22Rv1 (cell line): Measurements from ENCODE around the gene RBM14.

ENCODE experiments used
- H3K27ac ChIP-seq: fragments of 450-650 bp; 2 replicates; pipeline ENCODE4 v1.5.1; 2017
- CTCF ChIP-seq: fragments of 450-650 bp; IDR thresholded peaks from 2 replicates; pipeline ENCODE4 v1.5.1; 2017; ENCODE audit warnings: mild to moderate bottlenecking
- ZFX ChIP-seq: fragments of 450-650 bp; IDR thresholded peaks from 2 replicates; pipeline ENCODE4 v1.6.1; 2017; ENCODE audit warnings: antibody characterized with exemption, borderline replicate concordance

The RBM14 gene

GRCh38 chr11:66617155-66617834 is 865 bp downstream of the RBM14 start:
- peak overlapping the region; percentile 97 for H3K27ac ChIP-seq
- no peak for TF ChIP-seq CTCF
- no peak for TF ChIP-seq ZFX

GRCh38 chr11:66619080-66619554 is 2.7 kb downstream of the RBM14 start:
- peak overlapping the region; percentile 97 for H3K27ac ChIP-seq

GRCh38 chr11:66624450-66624849 is 8.0 kb downstream of the RBM14 start:
- no peak overlapping the region for H3K27ac ChIP-seq
- TF ChIP-seq ZFX (no peak), CTCF (no peak)

More at GRCh38 chr11:66619080-66619554, 2.7 kb downstream of the RBM14 start:
- TF ChIP-seq ZFX (no peak), CTCF (no peak)

GRCh38 chr11:66625041-66625751 is 8.8 kb downstream of the RBM14 start:
- H3K27ac ChIP-seq = no peak overlapping the region
- TF ChIP-seq ZFX (no peak), CTCF (no peak)

GRCh38 chr11:66625752-66626149 is 9.3 kb downstream of the RBM14 start:
- no peak overlapping the region for H3K27ac ChIP-seq
- TF ChIP-seq ZFX (no peak), CTCF (no peak)

- H3K27ac ChIP-seq = no peak overlapping the region
- TF ChIP-seq ZFX = no peak
- TF ChIP-seq CTCF = no peak
These were observed 10.0 kb downstream of the RBM14 start for GRCh38 chr11:66626382-66626781.

GRCh38 chr11:66626926-66627325 is 10.5 kb downstream of the RBM14 start:
- TF ChIP-seq CTCF = no peak
- TF ChIP-seq ZFX = no peak
- no peak overlapping the region for H3K27ac ChIP-seq
